GM12872 (cell line): Measurements from ENCODE around the gene TAF11L8.
"Not testable (repeated sequence)": the region's sequence is repeated elsewhere in the genome, so short reads cannot be mapped to it uniquely, and the experiment has no call there.

Experiments used
- TF ChIP-seq, protein P1 (sequence below): IDR thresholded peaks from 3 replicates; pipeline ENCODE4 v1.5.1; 2011; ENCODE audit warnings: low read depth, mild to moderate bottlenecking, low read length, moderate library complexity; ENCODE audit not compliant: insufficient read depth

The TAF11L8 gene

GRCh38 chr5:17590860-17591259 is at the start of gene TAF11L8:
Gene TAF11L8, minus strand, starts transcription at chr5:17590960.
- TF ChIP-seq, protein P1, sequence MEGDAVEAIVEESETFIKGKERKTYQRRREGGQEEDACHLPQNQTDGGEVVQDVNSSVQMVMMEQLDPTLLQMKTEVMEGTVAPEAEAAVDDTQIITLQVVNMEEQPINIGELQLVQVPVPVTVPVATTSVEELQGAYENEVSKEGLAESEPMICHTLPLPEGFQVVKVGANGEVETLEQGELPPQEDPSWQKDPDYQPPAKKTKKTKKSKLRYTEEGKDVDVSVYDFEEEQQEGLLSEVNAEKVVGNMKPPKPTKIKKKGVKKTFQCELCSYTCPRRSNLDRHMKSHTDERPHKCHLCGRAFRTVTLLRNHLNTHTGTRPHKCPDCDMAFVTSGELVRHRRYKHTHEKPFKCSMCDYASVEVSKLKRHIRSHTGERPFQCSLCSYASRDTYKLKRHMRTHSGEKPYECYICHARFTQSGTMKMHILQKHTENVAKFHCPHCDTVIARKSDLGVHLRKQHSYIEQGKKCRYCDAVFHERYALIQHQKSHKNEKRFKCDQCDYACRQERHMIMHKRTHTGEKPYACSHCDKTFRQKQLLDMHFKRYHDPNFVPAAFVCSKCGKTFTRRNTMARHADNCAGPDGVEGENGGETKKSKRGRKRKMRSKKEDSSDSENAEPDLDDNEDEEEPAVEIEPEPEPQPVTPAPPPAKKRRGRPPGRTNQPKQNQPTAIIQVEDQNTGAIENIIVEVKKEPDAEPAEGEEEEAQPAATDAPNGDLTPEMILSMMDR = not testable (repeated sequence)

GRCh38 chr5:17634160-17634559 is 43.4 kb upstream of the TAF11L8 start, which contains the start of gene TAF11L14:
Gene TAF11L14, plus strand, starts transcription at chr5:17634460.
- TF ChIP-seq, protein P1 = no peak

GRCh38 chr5:17631788-17632187 is 41.0 kb upstream of the TAF11L8 start, which contains the start of gene TAF11L13:
Gene TAF11L13, plus strand, starts transcription at chr5:17632088.
- TF ChIP-seq, protein P1 = not testable (repeated sequence)

- TF ChIP-seq, protein P1 = no peak
Observed at GRCh38 chr5:17625686-17626085, 34.9 kb upstream of the TAF11L8 start.

GRCh38 chr5:17620627-17621026 is 29.9 kb upstream of the TAF11L8 start:
- TF ChIP-seq, protein P1 = 0 out of 3 replicates have a peak, but pooled peaks have one; percentile 25

DNA sequence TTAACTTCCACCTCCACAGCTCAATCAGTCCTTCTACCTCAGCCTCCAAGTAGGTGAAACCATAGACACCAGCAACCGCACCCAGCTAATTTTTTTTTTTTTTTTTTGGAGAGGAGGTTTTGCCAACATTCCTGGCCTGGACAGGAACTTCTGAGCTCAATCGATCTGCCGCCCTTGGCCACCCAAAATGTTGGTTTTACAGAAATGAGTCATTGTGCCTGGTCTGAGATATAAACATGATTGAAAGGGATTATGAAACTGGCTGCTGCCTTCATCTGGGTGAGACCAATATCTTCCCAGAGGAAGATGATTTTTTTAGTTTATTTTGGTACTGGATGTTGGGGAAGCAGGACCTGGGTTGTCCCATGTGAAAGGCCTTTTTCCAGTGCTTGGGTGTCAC is 28.6 kb upstream of the TAF11L8 start:
- TF ChIP-seq, protein P1 = no peak

DNA sequence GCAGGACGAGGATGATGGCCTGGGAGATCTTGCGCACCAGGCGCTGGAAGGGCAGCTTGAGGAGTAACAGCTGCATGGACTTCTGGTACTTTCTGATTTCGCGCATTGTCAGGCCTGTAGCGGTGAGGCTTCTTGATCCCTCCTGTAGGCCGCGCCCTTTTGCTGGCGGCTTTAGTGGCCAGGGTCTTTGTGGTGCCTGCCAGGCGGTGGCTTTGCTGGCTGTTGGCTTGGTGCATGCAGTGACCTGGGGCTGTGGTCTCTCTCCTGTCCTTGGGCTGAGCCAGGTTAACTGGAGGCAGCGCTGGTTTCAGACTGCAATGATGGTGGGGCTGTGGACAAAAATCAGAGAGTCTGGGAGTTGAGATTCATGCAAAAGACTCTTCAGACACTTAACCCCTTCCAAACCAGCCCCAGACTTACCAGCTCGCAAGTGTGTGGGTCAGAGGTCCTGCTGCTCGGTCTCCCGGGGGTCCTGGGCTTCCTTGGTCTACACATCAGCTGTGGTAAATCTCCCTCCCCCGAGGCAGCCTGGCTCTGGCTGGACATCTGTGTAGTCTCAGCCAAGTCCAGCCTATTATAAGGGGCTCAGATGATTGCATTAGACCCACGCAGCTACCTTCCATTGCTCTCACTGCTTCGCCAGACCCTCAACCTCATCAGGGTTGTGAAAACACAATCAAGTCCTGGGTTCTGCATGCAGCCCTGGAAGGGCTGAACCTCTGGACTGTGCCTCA is 24.3 kb upstream of the TAF11L8 start:
- TF ChIP-seq, protein P1 = no peak
